ENCODE results near the gene TOGARAM1.

TOGARAM1 gene

GRCh38 chr14:44961554-44962333 is at the start of gene TOGARAM1, which contains the start of gene KLHL28:
TSS of gene TOGARAM1 (plus strand) at chr14:44962190. CDS start at chr14:44962422, 232 bp downstream.
TSS of gene KLHL28 (minus strand) at chr14:44961947. CDS start at chr14:44945928, 16,019 bp downstream.
- H3K9me3 Mint-ChIP-seq: peaks cover 3% of the 10 kb centered on the region
- H3K36me3 Mint-ChIP-seq: peaks cover 15% of the 10 kb centered on the region
- peak; percentile 81 to 96 for DNase-seq (ENCODE audit: low spot score in 2 of 2)
- no peak within 1 kb of the TSS for H3K27ac Mint-ChIP-seq
- H3K4me1 Mint-ChIP-seq: peaks cover 40% of the 10 kb centered on the region
- ATAC-seq: peak; percentile 96
- no peak within 1 kb of the TSS for H3K4me3 Mint-ChIP-seq

- DNase-seq (ENCODE audit: low spot score in 2 of 2): no peak
- no peak overlapping the region for H3K4me3 Mint-ChIP-seq
- H3K4me1 Mint-ChIP-seq: no peaks in the 10 kb centered on the region
- no peaks in the 10 kb centered on the region for H3K9me3 Mint-ChIP-seq
- H3K36me3 Mint-ChIP-seq: no peaks in the 10 kb centered on the region
- H3K27ac Mint-ChIP-seq: no peak overlapping the region
- no peak for ATAC-seq
These were observed 47.1 kb upstream of the TOGARAM1 start for GRCh38 chr14:44914849-44915248.

GRCh38 chr14:44928793-44929192 is 33.2 kb upstream of the TOGARAM1 start:
- Mint-ChIP-seq H3K36me3 (peaks cover 27% of the 10 kb centered on the region), H3K4me3 (peak overlapping the region; percentile 37), H3K4me1 (no peaks in the 10 kb centered on the region), H3K9me3 (no peaks in the 10 kb centered on the region), H3K27ac (peak overlapping the region; percentile 26)
- DNase-seq (ENCODE audit: low spot score in 2 of 2): no peak
- peak; percentile 79 for ATAC-seq

- Mint-ChIP-seq H3K4me1 (peaks cover 16% of the 10 kb centered on the region), H3K27ac (no peak overlapping the region), H3K36me3 (peaks cover 43% of the 10 kb centered on the region), H3K9me3 (no peaks in the 10 kb centered on the region), H3K4me3 (no peak overlapping the region)
- ATAC-seq (no peak), DNase-seq (ENCODE audit: low spot score in 2 of 2) (no peak)
These were observed 26.8 kb upstream of the TOGARAM1 start for GRCh38 chr14:44935155-44935554.

- peaks cover 58% of the 10 kb centered on the region for H3K36me3 Mint-ChIP-seq
- H3K4me1 Mint-ChIP-seq: peaks cover 39% of the 10 kb centered on the region
- no peak for DNase-seq (ENCODE audit: low spot score in 2 of 2)
- no peak for ATAC-seq
- no peaks in the 10 kb centered on the region for H3K9me3 Mint-ChIP-seq
- no peak overlapping the region for H3K4me3 Mint-ChIP-seq
- no peak overlapping the region for H3K27ac Mint-ChIP-seq
These were observed 24.4 kb upstream of the TOGARAM1 start for GRCh38 chr14:44937547-44937946.

GRCh38 chr14:44940211-44940610 is 21.8 kb upstream of the TOGARAM1 start:
- ATAC-seq (no peak), DNase-seq (ENCODE audit: low spot score in 2 of 2) (no peak)
- peak overlapping the region; percentile 56 for H3K27ac Mint-ChIP-seq
- H3K36me3 Mint-ChIP-seq: peaks cover 59% of the 10 kb centered on the region
- H3K4me1 Mint-ChIP-seq: peaks cover 36% of the 10 kb centered on the region
- no peak overlapping the region for H3K4me3 Mint-ChIP-seq
- no peaks in the 10 kb centered on the region for H3K9me3 Mint-ChIP-seq

GRCh38 chr14:44940944-44941343 is 21.0 kb upstream of the TOGARAM1 start:
- Mint-ChIP-seq H3K36me3 (peaks cover 65% of the 10 kb centered on the region), H3K9me3 (no peaks in the 10 kb centered on the region)

GRCh38 chr14:44941591-44941990 is 20.4 kb upstream of the TOGARAM1 start:
- H3K27ac Mint-ChIP-seq: peak overlapping the region; percentile 56
- H3K36me3 Mint-ChIP-seq: peaks cover 70% of the 10 kb centered on the region

More at GRCh38 chr14:44940944-44941343, 21.0 kb upstream of the TOGARAM1 start:
- no peak for DNase-seq (ENCODE audit: low spot score in 2 of 2)
- H3K4me1 Mint-ChIP-seq: peaks cover 35% of the 10 kb centered on the region
- ATAC-seq: no peak
- no peak overlapping the region for H3K4me3 Mint-ChIP-seq
- peak overlapping the region; percentile 56 for H3K27ac Mint-ChIP-seq

GRCh38 chr14:44942436-44942835 is 19.6 kb upstream of the TOGARAM1 start:
- H3K4me3 Mint-ChIP-seq: no peak overlapping the region
- peaks cover 34% of the 10 kb centered on the region for H3K4me1 Mint-ChIP-seq
- H3K9me3 Mint-ChIP-seq: peaks cover 5% of the 10 kb centered on the region
- peaks cover 76% of the 10 kb centered on the region for H3K36me3 Mint-ChIP-seq
- DNase-seq (ENCODE audit: low spot score in 2 of 2): no peak
- H3K27ac Mint-ChIP-seq: peak overlapping the region; percentile 56
- no peak for ATAC-seq

More at GRCh38 chr14:44941591-44941990, 20.4 kb upstream of the TOGARAM1 start:
- no peaks in the 10 kb centered on the region for H3K9me3 Mint-ChIP-seq
- H3K4me1 Mint-ChIP-seq: peaks cover 29% of the 10 kb centered on the region
- no peak for DNase-seq (ENCODE audit: low spot score in 2 of 2)
- no peak for ATAC-seq
- no peak overlapping the region for H3K4me3 Mint-ChIP-seq

GRCh38 chr14:44944107-44944506 is 17.9 kb upstream of the TOGARAM1 start:
- peaks cover 5% of the 10 kb centered on the region for H3K9me3 Mint-ChIP-seq
- no peak overlapping the region for H3K4me3 Mint-ChIP-seq
- ATAC-seq: no peak
- no peak for DNase-seq (ENCODE audit: low spot score in 2 of 2)
- H3K4me1 Mint-ChIP-seq: peaks cover 40% of the 10 kb centered on the region
- H3K36me3 Mint-ChIP-seq: peaks cover 68% of the 10 kb centered on the region
- H3K27ac Mint-ChIP-seq: peak overlapping the region; percentile 5

GRCh38 chr14:44945264-44945663 is 16.7 kb upstream of the TOGARAM1 start:
- Mint-ChIP-seq H3K4me1 (peaks cover 39% of the 10 kb centered on the region), H3K9me3 (peaks cover 5% of the 10 kb centered on the region), H3K27ac (no peak overlapping the region), H3K4me3 (no peak overlapping the region), H3K36me3 (peaks cover 61% of the 10 kb centered on the region)
- no peak for DNase-seq (ENCODE audit: low spot score in 2 of 2)
- no peak for ATAC-seq

GRCh38 chr14:44951051-44951450 is 10.9 kb upstream of the TOGARAM1 start:
- H3K9me3 Mint-ChIP-seq: peaks cover 5% of the 10 kb centered on the region
- H3K36me3 Mint-ChIP-seq: peaks cover 34% of the 10 kb centered on the region
- H3K4me3 Mint-ChIP-seq: no peak overlapping the region
- no peak overlapping the region for H3K27ac Mint-ChIP-seq
- no peak for ATAC-seq
- DNase-seq (ENCODE audit: low spot score in 2 of 2): no peak
- H3K4me1 Mint-ChIP-seq: peaks cover 21% of the 10 kb centered on the region

- H3K27ac Mint-ChIP-seq: no peak overlapping the region
- no peaks in the 10 kb centered on the region for H3K9me3 Mint-ChIP-seq
- H3K36me3 Mint-ChIP-seq: peaks cover 32% of the 10 kb centered on the region
- peaks cover 14% of the 10 kb centered on the region for H3K4me1 Mint-ChIP-seq
- DNase-seq (ENCODE audit: low spot score in 2 of 2) (no peak), ATAC-seq (no peak)
- peak overlapping the region; percentile 4 for H3K4me3 Mint-ChIP-seq
These were observed 9.4 kb upstream of the TOGARAM1 start for GRCh38 chr14:44952391-44953110.

- Mint-ChIP-seq H3K27ac (no peak overlapping the region), H3K36me3 (peaks cover 32% of the 10 kb centered on the region), H3K4me1 (peaks cover 13% of the 10 kb centered on the region), H3K9me3 (no peaks in the 10 kb centered on the region), H3K4me3 (no peak overlapping the region)
- DNase-seq (ENCODE audit: low spot score in 2 of 2) (no peak), ATAC-seq (no peak)
These were observed 7.2 kb upstream of the TOGARAM1 start for GRCh38 chr14:44954750-44955149.

GRCh38 chr14:44955528-44955927 is 6.5 kb upstream of the TOGARAM1 start:
- ATAC-seq: no peak
- Mint-ChIP-seq H3K36me3 (peaks cover 32% of the 10 kb centered on the region), H3K4me3 (no peak overlapping the region), H3K4me1 (peaks cover 21% of the 10 kb centered on the region), H3K27ac (no peak overlapping the region), H3K9me3 (no peaks in the 10 kb centered on the region)
- DNase-seq (ENCODE audit: low spot score in 2 of 2): no peak

GRCh38 chr14:44956866-44957265 is 5.1 kb upstream of the TOGARAM1 start:
- H3K36me3 Mint-ChIP-seq: peaks cover 32% of the 10 kb centered on the region
- ATAC-seq (no peak), DNase-seq (ENCODE audit: low spot score in 2 of 2) (no peak)
- H3K4me1 Mint-ChIP-seq: peaks cover 21% of the 10 kb centered on the region
- no peak overlapping the region for H3K4me3 Mint-ChIP-seq
- H3K27ac Mint-ChIP-seq: no peak overlapping the region
- no peaks in the 10 kb centered on the region for H3K9me3 Mint-ChIP-seq
